ENCODE data around the gene ALK. TPM values are rescaled to one million over a fixed set of nuclear protein-coding genes. Genes with fewer than 3 reads are reported as not detected.

Gene ALK
- total RNA-seq, result 21.0 TPM

DNA sequence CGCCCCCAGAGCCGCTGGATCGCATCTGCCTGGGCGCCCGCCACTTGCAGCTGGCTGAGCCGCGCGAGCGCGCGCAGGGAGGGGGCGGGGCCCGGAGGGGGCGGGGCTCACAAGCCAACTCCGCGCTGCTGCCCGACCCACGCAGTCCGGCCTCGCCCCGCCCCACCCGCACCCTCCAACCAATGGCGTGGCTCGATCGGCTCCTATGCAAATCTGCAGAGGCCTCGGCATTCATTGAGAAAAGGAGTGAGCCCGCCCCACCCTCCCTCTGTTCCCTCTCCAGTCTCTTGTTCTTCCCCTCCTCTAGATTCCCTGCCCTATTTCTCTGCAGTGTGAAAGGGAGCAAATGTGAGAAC is at the start of gene ALK:
Gene ALK, minus strand, starts transcription at position 27 of the 356 bp plus-strand sequence. CDS start 927 bp downstream, outside the sequence.

Small RNAs within 50 kb of the gene (small RNA-seq; reads per million reads assigned to genes)
- not detected for gene RN7SL516P

Other genes starting within 250 kb of the ALK start
- 112 TPM for gene YPEL5, start 225.4 kb upstream of the ALK start, total RNA-seq